GM18508 (cell line): ENCODE data around the gene ZNF277.

Experiments used
- ATAC-seq: cut with Tn5 transposase; IDR thresholded peaks from one replicate; pipeline ENCODE4 v1.9.1; 2021; ENCODE audit warnings: moderate number of reproducible peaks; ENCODE audit not compliant: insufficient read depth, unreplicated experiment

The ZNF277 gene, protein sequence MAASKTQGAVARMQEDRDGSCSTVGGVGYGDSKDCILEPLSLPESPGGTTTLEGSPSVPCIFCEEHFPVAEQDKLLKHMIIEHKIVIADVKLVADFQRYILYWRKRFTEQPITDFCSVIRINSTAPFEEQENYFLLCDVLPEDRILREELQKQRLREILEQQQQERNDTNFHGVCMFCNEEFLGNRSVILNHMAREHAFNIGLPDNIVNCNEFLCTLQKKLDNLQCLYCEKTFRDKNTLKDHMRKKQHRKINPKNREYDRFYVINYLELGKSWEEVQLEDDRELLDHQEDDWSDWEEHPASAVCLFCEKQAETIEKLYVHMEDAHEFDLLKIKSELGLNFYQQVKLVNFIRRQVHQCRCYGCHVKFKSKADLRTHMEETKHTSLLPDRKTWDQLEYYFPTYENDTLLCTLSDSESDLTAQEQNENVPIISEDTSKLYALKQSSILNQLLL

DNA sequence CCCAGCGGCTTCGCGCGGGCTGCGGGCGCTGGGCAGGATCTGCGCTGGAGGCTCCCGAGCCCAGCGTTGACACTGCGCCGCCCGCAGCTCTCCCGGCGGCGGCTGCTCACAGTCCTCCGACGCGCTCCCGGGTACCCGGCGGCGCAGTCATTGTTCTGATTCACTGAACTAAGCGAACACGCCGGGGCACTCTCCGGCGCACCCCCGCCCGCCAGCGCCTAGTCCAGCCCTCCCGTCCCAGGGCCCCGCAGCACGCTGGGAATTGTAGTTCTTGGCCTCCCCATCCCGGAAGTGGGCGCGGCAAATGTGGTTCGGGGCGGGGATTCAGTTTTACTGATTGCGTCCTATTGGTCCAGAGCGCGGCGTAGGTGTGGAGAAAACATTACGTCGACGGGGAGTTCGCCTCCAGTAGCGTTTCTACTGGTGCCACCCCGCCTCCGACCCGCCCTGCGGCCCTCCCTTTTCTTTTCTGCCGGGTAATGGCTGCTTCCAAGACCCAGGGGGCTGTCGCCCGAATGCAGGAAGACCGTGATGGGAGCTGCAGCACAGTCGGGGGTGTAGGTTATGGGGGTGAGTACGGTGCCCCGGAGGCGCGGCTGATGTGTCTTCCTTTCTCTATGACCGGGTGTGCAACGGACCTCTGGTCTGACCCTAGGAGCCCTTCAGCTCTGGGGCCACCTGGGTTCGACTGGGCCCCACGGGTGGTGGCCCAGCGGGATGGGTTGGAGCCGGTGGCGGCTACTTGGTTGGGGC is at the start of gene ZNF277, which contains the start of gene DOCK4:
Gene ZNF277 (plus strand): TSS at position 458 of the 753 bp plus-strand sequence. CDS start 22 bp downstream, at position 480.
Gene DOCK4 (minus strand): TSS at position 162 of the 753 bp plus-strand sequence. CDS start 261 bp downstream, outside the sequence.
- ATAC-seq, result peak; percentile 95

DNA sequence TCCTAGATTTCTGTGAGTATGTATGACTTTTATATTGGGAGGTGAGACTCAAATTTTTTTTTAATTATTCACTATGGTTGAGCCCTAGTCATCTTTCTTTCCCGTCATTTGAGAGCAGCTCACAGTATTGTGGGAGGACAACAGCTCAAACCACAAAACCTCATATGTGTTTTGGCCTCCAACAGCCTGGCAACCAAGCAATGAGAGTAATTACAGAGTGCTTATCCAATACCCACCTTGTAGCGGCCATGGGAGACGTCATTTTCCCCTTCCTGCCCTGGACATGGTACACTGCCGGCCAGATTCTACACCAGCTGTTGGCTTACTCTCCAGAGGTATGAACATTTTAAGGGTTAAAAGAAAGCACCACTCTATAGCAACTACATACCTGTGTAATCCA is 49.4 kb upstream of the ZNF277 start:
- ATAC-seq, result no peak

DNA sequence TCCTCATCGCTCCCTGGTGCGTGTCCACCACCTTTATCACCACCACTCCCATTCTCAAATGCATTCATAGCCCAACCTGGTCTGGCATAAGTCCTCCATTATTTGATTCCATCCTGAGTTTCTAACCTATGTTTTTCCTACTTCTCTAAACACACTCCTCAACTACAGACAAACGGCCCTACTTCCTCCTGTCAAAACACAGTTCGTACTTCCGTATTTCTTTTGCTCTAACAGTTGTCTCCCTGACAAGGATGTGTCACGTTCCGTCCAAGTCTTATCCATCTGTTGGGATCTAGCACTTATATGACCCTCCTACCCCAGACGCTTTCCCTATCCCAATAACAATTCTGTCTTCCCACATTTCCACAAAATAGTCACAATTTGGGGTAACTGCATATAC is 47.1 kb upstream of the ZNF277 start:
- ATAC-seq, result no peak

GRCh38 chr7:112160130-112160770 is 46.2 kb upstream of the ZNF277 start:
- no peak for ATAC-seq

GRCh38 chr7:112160771-112161150 is 45.7 kb upstream of the ZNF277 start:
- ATAC-seq, result no peak

DNA sequence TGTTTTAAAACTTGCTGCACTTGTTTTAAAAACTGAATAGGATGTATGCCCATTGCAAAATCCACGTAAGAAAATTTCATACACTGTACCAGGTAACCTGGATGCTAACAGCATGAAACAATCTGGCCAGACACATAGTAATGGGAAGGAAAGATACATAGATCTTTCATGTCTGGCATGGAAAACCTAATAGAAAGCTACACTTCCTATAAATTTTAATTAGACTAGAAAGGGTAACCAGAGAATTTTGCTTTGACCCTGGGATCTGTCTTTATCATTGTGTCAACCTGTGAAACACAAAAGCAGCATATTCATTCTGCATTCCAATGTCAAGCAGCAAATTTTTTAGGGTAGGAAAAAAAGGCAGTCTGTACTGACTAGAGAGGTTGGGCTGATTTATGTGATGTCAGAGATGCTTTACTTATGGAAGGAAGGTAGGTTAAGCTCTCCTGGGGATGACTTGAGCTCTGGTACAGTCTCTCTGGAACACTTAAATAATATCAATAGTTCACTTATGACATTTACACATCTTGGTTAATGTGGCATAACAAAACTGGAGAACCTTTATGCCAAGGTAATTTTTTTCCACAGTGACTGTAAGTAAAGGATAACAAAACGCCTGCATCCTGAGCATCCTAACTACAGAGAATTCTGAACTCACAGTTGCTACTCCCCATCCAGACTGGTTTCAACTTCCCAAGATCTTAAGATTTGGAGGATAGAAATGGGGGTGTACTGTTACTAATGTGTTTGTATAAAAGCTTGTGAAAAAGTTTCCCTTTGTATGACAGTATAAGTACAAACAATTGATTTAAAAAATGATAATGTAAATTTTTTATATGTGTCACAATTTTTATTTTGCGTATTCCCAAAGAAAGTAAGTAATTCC is 45.0 kb upstream of the ZNF277 start:
- ATAC-seq, result no peak

GRCh38 chr7:112162142-112162766 is 44.2 kb upstream of the ZNF277 start:
- ATAC-seq, result no peak

DNA sequence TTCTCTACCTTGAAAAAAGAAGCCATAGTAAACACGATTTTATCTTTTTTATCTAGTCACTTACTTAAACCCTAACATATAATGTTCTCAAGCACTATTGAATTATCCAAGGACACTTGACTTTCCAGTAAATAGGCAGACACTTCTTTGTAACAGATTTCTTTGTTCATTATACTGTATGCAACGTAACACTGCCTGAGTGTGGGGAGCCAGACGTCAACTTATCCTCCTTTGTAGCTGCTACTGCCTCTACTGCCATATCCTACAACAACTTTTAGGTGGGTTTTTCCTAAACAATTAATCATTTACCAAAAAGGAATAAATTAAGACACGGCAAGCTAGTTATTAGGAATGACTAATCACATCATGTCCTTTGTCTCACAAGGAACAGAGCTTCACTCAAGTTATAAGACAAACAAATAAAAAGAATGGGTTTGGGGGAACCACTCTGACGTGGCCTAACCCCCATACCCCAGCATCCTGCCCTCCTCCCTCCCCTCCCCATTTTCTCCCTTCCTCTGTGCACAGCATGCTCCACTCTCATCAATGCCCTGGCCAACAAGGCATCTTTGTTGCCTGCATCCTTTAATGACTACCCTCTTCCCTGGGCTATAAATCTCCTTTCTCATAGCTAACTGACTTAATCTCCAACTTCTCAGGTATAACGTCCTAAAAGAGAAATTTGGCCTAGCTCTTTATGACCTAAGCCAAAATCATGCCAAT is 43.5 kb upstream of the ZNF277 start:
- ATAC-seq, result no peak

DNA sequence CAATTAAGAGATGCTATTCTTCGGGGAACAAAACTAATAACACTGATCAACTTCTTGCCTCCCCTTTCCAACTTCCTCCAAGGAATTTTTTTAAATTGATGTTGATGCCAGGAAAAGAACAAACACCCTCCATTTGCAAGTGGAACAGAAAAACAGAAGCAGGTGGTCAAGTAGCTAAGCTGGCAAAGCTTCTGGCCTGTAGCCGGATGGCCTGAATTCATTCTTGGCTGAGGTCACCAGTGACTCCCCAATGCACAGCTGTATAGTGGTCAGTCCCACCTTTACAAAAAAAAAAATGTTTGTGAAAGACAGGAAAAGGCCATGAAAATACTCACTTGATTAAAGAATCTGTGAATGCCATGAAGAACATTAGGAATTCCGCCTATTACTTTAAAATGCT is 39.3 kb upstream of the ZNF277 start:
- no peak for ATAC-seq

DNA sequence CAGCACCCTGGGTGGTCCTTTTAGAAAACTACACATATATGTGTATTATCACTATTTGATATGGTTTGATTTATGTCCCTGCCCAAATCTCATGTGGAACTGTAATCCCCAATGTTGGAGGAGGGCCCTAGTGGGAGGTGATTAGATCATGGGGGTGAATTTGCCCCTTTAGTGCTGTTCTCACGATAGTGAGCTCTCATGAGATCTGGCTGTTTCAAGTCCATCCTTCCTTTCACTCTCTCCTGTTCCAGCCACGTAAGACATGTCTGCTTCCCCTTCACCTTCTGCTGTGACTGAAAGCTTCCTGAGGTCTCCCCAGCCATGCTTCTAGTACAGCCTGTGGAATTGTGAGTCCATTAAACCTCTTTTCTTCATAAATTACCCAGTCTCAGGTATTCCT is 37.6 kb upstream of the ZNF277 start:
- ATAC-seq, result no peak

DNA sequence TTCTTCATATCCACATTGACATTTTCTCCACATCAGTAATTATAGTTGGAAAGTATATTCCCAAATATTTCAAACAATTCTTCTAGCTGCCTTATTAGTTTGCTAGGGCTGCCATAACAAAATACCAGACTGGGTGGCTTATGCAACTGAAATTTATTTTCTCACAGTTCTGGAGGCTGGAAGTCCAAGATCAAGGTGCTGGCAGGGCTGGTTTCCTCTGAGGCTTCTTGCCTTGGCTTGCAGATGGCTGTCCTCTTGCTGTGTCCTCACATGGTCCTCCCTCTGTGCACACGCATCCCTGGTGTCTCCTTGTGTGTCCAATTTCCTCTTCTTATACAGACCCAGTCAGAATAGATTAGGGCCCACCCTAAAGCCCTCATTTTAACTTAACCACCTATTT is 34.8 kb upstream of the ZNF277 start:
- no peak for ATAC-seq

- ATAC-seq, result no peak
Observed at GRCh38 chr7:112172870-112173567, 33.5 kb upstream of the ZNF277 start.

- no peak for ATAC-seq
Observed at GRCh38 chr7:112173568-112173905, 33.0 kb upstream of the ZNF277 start.

GRCh38 chr7:112174192-112174591 is 32.3 kb upstream of the ZNF277 start:
- no peak for ATAC-seq

DNA sequence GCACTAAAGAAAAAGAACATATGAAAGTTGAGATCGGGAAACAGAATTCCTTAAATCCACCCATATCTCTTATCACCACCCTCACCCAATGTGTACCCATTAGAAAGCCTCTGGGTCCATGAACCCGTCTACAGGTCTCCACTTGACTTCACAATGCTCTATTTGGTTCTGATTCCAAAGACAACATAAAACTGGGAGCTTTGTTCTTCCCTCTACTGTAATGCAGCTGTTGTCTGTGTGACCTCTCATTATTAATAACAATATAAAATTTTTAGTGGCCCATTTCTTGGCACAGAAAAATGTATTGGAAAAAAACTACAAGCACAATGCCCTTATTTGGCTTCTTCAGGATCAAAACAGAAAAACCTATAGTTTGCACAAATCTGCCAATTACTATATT is 30.3 kb upstream of the ZNF277 start:
- no peak for ATAC-seq

DNA sequence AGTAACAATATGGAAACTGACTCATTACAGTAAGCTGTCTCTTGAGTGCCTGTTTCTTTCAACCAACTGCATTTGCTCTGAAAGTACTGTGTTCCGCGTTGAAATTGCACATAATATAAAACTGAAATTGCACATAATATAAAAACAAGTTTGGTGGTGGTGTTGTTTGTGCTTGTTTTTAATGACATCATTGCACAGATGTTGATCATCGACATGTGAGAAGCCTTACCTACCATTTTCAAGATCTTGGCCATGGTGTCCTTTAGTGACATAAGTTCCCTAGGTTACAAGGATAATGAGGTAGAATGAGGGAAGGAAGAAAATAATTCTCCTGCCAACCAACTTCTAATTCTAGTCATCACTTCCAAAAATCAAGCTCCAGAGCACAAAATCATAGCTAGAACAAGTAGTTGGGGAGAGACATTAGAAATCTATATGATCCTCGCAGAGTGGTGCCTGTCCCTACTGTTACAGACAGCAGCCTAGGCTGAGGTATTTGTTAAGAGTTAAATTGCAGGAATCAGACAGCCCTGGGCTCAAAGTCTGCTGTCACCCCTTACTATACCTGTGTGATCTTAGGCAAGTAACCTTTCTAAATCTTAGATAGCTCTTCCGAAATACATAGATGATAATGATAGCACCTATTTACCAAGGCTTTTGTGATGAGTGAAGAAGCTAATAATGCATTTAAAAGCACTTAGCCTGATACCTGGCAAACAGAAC is 29.6 kb upstream of the ZNF277 start:
- no peak for ATAC-seq

- ATAC-seq, result no peak
Observed at GRCh38 chr7:112180223-112180622, 26.3 kb upstream of the ZNF277 start.

GRCh38 chr7:112182749-112183148 is 23.7 kb upstream of the ZNF277 start:
- no peak for ATAC-seq
